Adrenal gland (tissue), 5 donors: ENCODE measurements around the gene NKPD1.

Source experiments
- CTCF ChIP-seq, 6 experiments: fragments of 450-650 bp in 4 of 6; fragments of 200-600 bp in 2 of 6; sonication (generic) in 1 of 6; IDR thresholded peaks; 1 replicate in 5 of 6; 2 replicates in 1 of 6; pipeline versions ENCODE4 v1.5.1 to v1.8.0; 2016 to 2021; ENCODE audit warnings: antibody characterized with exemption in 6 of 6, mild to moderate bottlenecking in 2 of 6, moderate library complexity in 1 of 6
- POLR2A ChIP-seq, 2 donors: fragments of 450-650 bp; IDR thresholded peaks; one replicate each; pipeline ENCODE4 v1.6.1; 2017; ENCODE audit warnings: antibody characterized with exemption in 2 of 2, mild to moderate bottlenecking in 2 of 2, moderate library complexity in 1 of 2
- donor health status: DM: no; HTN: no; CAD: no.

DNA sequence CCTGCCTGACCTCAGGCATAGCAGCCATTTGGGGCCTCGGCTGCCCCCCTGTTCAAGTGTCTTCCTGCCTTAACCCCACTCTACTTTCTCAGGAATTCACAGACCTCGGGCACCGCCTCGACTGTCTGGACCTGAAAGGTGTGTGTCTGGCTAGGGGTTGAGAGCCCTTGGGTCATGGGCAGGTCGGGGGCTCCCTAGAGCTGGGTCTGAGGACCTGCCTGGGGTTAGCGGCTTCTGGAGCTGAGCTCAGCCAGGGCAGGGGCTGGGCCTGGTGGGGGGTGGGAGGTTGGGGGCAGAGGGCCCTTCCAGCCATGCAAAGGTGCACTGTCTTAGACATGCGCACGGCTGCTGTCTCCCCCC is 20.7 kb downstream of the NKPD1 start:
- no peak for TF ChIP-seq CTCF (IDR thresholded peaks at IDR 0.05)
- TF ChIP-seq POLR2A (IDR thresholded peaks at IDR 0.05): no peak
